A549 (cell line): ENCODE measurements around the gene IL23R. TPM values are rescaled to one million over a fixed set of nuclear protein-coding genes. Genes with fewer than 3 reads are reported as not detected.

Source experiments
- ATAC-seq, 2 experiments: fragments of 200-7000 bp in 1 of 2; fragments of >200 bp in 1 of 2; cut with Nextera tagmentation in 1 of 2; cut with Tn5 transposase in 1 of 2; 3 replicates each; pipeline versions ENCODE4 v1.8.0 to v1.9.1; 2018 to 2020; ENCODE audit warnings: mild to moderate bottlenecking in 1 of 2, moderate library complexity in 1 of 2
- CTCF ChIA-PET: fragments of 300-600 bp; sonication (Branson Sonifier 250); formaldehyde crosslinking; extraction: SDS; loops from one replicate; lab custom pipeline; 2021; ENCODE audit warnings: antibody characterized with exemption, inconsistent platforms; lab: Yijun Ruan, JAX
- POLR2A ChIA-PET: fragments of 350-600 bp; formaldehyde crosslinking; extraction: SDS; loops from one replicate; lab custom pipeline; 2021; ENCODE audit warnings: antibody characterized with exemption, inconsistent platforms; lab: Yijun Ruan, JAX
- DNase-seq, 2 experiments: peaks; one replicate each; pipeline versions ENCODE4 v3.0.0 to v3.0.0-alpha.2; 2011 to 2016; ENCODE audit warnings: low read depth in 1 of 2, low spot score in 1 of 2
- FAIRE-seq: peaks from 2 replicates; lab custom pipeline; 2011; peaks lifted over from hg19 to GRCh38; lab: Jason Lieb, UNC
- H3K27ac ChIP-seq, 2 experiments: fragments of >200 bp; sonication (Bioruptor Twin); formaldehyde crosslinking; 3 replicates each; pipeline ENCODE4 v1.5.1; 2016 to 2017
- H3K4me1 ChIP-seq: fragments of >200 bp; sonication (Bioruptor Twin); formaldehyde crosslinking; 3 replicates; pipeline ENCODE4 v1.6.1; 2016
- H3K4me2 ChIP-seq: fragments of >200 bp; sonication (Bioruptor Twin); formaldehyde crosslinking; 3 replicates; pipeline ENCODE4 v1.6.1; 2016
- H3K4me3 ChIP-seq: fragments of >200 bp; sonication (Bioruptor Twin); formaldehyde crosslinking; 3 replicates; pipeline ENCODE4 v1.5.1; 2016
- H3K9me3 ChIP-seq: fragments of >200 bp; sonication (Bioruptor Twin); formaldehyde crosslinking; 3 replicates; pipeline ENCODE4 v1.6.1; 2016
- CEBPB ChIP-seq, 2 experiments: fragments of >200 bp in 1 of 2; sonication (Bioruptor Twin) in 1 of 2; formaldehyde crosslinking in 1 of 2; IDR thresholded peaks; 2 replicates each; pipeline ENCODE4 v1.6.1; 2012 to 2016
- CHD2 ChIP-seq: fragments of 150-350 bp; IDR thresholded peaks from 2 replicates; pipeline ENCODE4 v1.6.1; 2014; ENCODE audit warnings: low read length; ENCODE audit not compliant: partially characterized antibody
- FOSB ChIP-seq: fragments of 250-450 bp; sonication (Bioruptor Pico); IDR thresholded peaks from 2 replicates; pipeline ENCODE4 v1.5.0; 2020; ENCODE audit warnings: mild to moderate bottlenecking, moderate library complexity
- HDAC2 ChIP-seq: fragments of 200-600 bp; sonication (generic); IDR thresholded peaks from 2 replicates; pipeline ENCODE4 v1.6.1; 2016
- HEYL ChIP-seq: fragments of 250-450 bp; sonication (Bioruptor Pico); IDR thresholded peaks from 2 replicates; pipeline ENCODE4 v1.8.0; 2021; ENCODE audit warnings: mild to moderate bottlenecking, moderate library complexity
- HOXB13 ChIP-seq: fragments of 250-450 bp; sonication (Bioruptor Pico); IDR thresholded peaks from 2 replicates; pipeline ENCODE4 v1.5.0; 2020; ENCODE audit warnings: low read depth, mild to moderate bottlenecking, moderate library complexity
- HOXB5 ChIP-seq: fragments of 250-450 bp; sonication (Bioruptor Pico); IDR thresholded peaks from 2 replicates; pipeline ENCODE4 v1.5.0; 2020; ENCODE audit warnings: mild to moderate bottlenecking, moderate library complexity
- JUN ChIP-seq, 2 experiments: fragments of >200 bp; sonication (Bioruptor Twin); formaldehyde crosslinking; IDR thresholded peaks; 2 replicates in 1 of 2; 3 replicates in 1 of 2; pipeline ENCODE4 v1.6.1; 2016 to 2017
- MAZ ChIP-seq: fragments of 150-350 bp; IDR thresholded peaks from 2 replicates; pipeline ENCODE4 v1.6.1; 2014; ENCODE audit warnings: antibody characterized with exemption, low read depth, low read length, borderline replicate concordance
- NFE2L2 ChIP-seq: fragments of 150-350 bp; conservative IDR thresholded peaks from 2 replicates; pipeline ENCODE4 v1.6.1; 2014; ENCODE audit warnings: low read length
- NR3C1 ChIP-seq: fragments of >200 bp; sonication (Bioruptor Twin); formaldehyde crosslinking; IDR thresholded peaks from 3 replicates; pipeline ENCODE4 v1.6.1; 2017
- POLR2AphosphoS2 ChIP-seq: conservative IDR thresholded peaks from 2 replicates; pipeline ENCODE4 v1.6.1; 2012; ENCODE audit warnings: low read length, improper control_type of control experiment, inconsistent platforms
- RARB ChIP-seq: fragments of 250-450 bp; sonication (Bioruptor Pico); IDR thresholded peaks from 2 replicates; pipeline ENCODE4 v1.8.0; 2021; ENCODE audit warnings: mild to moderate bottlenecking, moderate library complexity
- REST ChIP-seq: fragments of 200-600 bp; sonication (generic); IDR thresholded peaks from 2 replicates; pipeline ENCODE4 v1.6.1; 2016; ENCODE audit warnings: antibody characterized with exemption, mild to moderate bottlenecking, moderate library complexity
- RNF2 ChIP-seq: fragments of 200-600 bp; sonication (generic); IDR thresholded peaks from 2 replicates; pipeline ENCODE4 v1.6.1; 2016; ENCODE audit warnings: low read depth, mild to moderate bottlenecking, antibody characterized with exemption, moderate library complexity, borderline replicate concordance
- ZFP36 ChIP-seq: fragments of 450-650 bp; IDR thresholded peaks from 2 replicates; pipeline ENCODE4 v1.6.1; 2014; ENCODE audit warnings: borderline replicate concordance; ENCODE audit not compliant: partially characterized antibody
- ZNF302 ChIP-seq: fragments of 250-450 bp; sonication (Bioruptor Pico); IDR thresholded peaks from 2 replicates; pipeline ENCODE4 v1.9.0; 2021; ENCODE audit warnings: inconsistent platforms, mild to moderate bottlenecking, moderate library complexity
- WGBS: methylation state at CpG from one replicate; pipeline ENCODE4 v1.1.6; 2017; ENCODE audit errors: missing lambda C conversion rate; 5-methylcytosine and 5-hydroxymethylcytosine counted together
- polyA plus RNA-seq, 4 experiments: library from polyadenylated mRNA; depleted of rRNA in 3 of 4; stranded (reverse); fragments of >200 nt; fragmentation: RNase III in 1 of 4; extraction: RNeasy Plus Mini Kit Qiagen cat#74134 plus additional on column Dnase treatment in 1 of 4; gene quantifications; 2 replicates in 3 of 4; 3 replicates in 1 of 4; pipeline ENCODE4 v1.2.3, GENCODE V29; 2011 to 2017
- TF ChIP-seq, protein P1 (sequence below): IDR thresholded peaks from 2 replicates; pipeline ENCODE4 v1.6.1; 2012; ENCODE audit warnings: low read depth, borderline replicate concordance
- TF ChIP-seq, protein P2 (sequence below): fragments of >200 bp; sonication (Bioruptor Twin); formaldehyde crosslinking; IDR thresholded peaks from 3 replicates; pipeline ENCODE4 v1.6.1; 2016
- TF ChIP-seq, protein P3 (sequence below): fragments of 450-650 bp; IDR thresholded peaks from 2 replicates; pipeline ENCODE4 v1.6.1; 2014; ENCODE audit warnings: antibody characterized with exemption
- TF ChIP-seq, protein P4 (sequence below): fragments of 250-450 bp; sonication (Bioruptor Pico); IDR thresholded peaks from 2 replicates; pipeline ENCODE4 v1.5.0; 2021; ENCODE audit warnings: mild to moderate bottlenecking, moderate library complexity, borderline replicate concordance

Gene IL23R
- polyA plus RNA-seq, 2 of the 4 experiments (the other 2 are of a cell fraction) = not detected

- H3K4me1 ChIP-seq = no peaks in the 10 kb centered on the region
- H3K4me2 ChIP-seq = no peak overlapping the region
- H3K27ac ChIP-seq = no peak overlapping the region
- ChIA-PET CTCF (no interaction called here), POLR2A (no interaction called here)
- ATAC-seq (no peak), DNase-seq (peak in 1 of 2 experiments; percentile 1), FAIRE-seq (no peak)
- peaks cover 27% of the 10 kb centered on the region; the same call in 2 of the 3 replicates for H3K9me3 ChIP-seq
- WGBS = 3% methylated on average over 2 of the region's 2 CpGs
- no peak for TF ChIP-seq JUN (IDR thresholded peaks at IDR 0.05)
- TF ChIP-seq FOSB = no peak
- TF ChIP-seq, protein P1, sequence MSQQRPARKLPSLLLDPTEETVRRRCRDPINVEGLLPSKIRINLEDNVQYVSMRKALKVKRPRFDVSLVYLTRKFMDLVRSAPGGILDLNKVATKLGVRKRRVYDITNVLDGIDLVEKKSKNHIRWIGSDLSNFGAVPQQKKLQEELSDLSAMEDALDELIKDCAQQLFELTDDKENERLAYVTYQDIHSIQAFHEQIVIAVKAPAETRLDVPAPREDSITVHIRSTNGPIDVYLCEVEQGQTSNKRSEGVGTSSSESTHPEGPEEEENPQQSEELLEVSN = no peak
- peak; percentile 89 for TF ChIP-seq ZFP36
- TF ChIP-seq CHD2 = no peak
- no peak overlapping the region for H3K4me3 ChIP-seq
Observed at GRCh38 chr1:67250051-67250653, 83.9 kb downstream of the IL23R start.

GRCh38 chr1:67256291-67257172 lies 90.3 kb downstream of the IL23R start:
- ChIA-PET CTCF (no interaction called here), POLR2A (no interaction called here)
- TF ChIP-seq RNF2 (no peak), REST (no peak), HOXB5 (CRISPR knock-in tag) (no peak), HDAC2 (no peak), NFE2L2 (no peak), HOXB13 (CRISPR knock-in tag) (no peak), HEYL (CRISPR knock-in tag) (no peak), MAZ (no peak), RARB (CRISPR knock-in tag) (no peak), CEBPB (IDR thresholded peaks at IDR 0.05) (no peak), NR3C1 (no peak), POLR2AphosphoS2 (no peak), ZNF302 (CRISPR knock-in tag) (no peak)
- TF ChIP-seq, protein P2, sequence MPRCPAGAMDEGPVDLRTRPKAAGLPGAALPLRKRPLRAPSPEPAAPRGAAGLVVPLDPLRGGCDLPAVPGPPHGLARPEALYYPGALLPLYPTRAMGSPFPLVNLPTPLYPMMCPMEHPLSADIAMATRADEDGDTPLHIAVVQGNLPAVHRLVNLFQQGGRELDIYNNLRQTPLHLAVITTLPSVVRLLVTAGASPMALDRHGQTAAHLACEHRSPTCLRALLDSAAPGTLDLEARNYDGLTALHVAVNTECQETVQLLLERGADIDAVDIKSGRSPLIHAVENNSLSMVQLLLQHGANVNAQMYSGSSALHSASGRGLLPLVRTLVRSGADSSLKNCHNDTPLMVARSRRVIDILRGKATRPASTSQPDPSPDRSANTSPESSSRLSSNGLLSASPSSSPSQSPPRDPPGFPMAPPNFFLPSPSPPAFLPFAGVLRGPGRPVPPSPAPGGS = no peak
- TF ChIP-seq, protein P3, sequence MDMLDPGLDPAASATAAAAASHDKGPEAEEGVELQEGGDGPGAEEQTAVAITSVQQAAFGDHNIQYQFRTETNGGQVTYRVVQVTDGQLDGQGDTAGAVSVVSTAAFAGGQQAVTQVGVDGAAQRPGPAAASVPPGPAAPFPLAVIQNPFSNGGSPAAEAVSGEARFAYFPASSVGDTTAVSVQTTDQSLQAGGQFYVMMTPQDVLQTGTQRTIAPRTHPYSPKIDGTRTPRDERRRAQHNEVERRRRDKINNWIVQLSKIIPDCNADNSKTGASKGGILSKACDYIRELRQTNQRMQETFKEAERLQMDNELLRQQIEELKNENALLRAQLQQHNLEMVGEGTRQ = no peak
- TF ChIP-seq, protein P4, sequence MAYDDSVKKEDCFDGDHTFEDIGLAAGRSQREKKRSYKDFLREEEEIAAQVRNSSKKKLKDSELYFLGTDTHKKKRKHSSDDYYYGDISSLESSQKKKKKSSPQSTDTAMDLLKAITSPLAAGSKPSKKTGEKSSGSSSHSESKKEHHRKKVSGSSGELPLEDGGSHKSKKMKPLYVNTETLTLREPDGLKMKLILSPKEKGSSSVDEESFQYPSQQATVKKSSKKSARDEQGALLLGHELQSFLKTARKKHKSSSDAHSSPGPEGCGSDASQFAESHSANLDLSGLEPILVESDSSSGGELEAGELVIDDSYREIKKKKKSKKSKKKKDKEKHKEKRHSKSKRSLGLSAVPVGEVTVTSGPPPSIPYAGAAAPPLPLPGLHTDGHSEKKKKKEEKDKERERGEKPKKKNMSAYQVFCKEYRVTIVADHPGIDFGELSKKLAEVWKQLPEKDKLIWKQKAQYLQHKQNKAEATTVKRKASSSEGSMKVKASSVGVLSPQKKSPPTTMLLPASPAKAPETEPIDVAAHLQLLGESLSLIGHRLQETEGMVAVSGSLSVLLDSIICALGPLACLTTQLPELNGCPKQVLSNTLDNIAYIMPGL (CRISPR knock-in tag) = no peak
- TF ChIP-seq, all 56 proteins: peak for 0
- no peaks in the 10 kb centered on the region for H3K4me1 ChIP-seq
- H3K9me3 ChIP-seq = peaks cover 3% of the 10 kb centered on the region; the same call in 1 of the 3 replicates
- ATAC-seq = no peak
- no peak overlapping the region for H3K4me3 ChIP-seq
- WGBS = 26% methylated on average over 2 of the region's 2 CpGs
- DNase-seq = no peak
- H3K4me2 ChIP-seq = no peak overlapping the region
- no peak overlapping the region for H3K27ac ChIP-seq
- FAIRE-seq = no peak
